ENCODE results near the gene TRABD2B.

Gene TRABD2B

DNA sequence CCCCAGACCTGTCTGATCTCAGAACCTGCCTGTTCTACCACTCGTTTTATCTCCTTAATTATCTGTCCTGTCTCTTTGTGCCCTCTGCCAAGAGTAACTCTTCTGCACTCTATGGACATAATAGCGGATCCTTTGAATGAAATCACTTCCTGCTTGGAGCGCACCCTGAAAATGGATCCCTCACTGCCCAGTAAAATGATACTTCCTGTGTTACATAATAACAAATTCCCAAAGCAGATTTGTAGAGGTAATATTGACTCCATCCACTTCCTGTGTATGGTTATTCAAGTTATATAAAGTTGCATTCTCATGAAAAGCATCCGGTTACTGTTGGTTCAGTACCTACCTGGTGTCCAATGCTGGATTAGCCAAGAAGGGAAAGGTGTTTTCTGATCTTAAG, 246.0 kb downstream of the TRABD2B start:
- DNase-seq: no peak

- DNase-seq: no peak
Measured at GRCh38 chr1:47745715-47746609, 251.2 kb downstream of the TRABD2B start.

- DNase-seq: no peak
Measured at GRCh38 chr1:47742890-47743760, 254.1 kb downstream of the TRABD2B start.

GRCh38 chr1:47738560-47739182, 258.5 kb downstream of the TRABD2B start:
- peak in 1 of 2 donors; percentile 9 for DNase-seq

- no peak for DNase-seq
Measured at GRCh38 chr1:47732489-47732888, 264.7 kb downstream of the TRABD2B start.

GRCh38 chr1:47731730-47732129, 265.5 kb downstream of the TRABD2B start:
- no peak for DNase-seq

DNA sequence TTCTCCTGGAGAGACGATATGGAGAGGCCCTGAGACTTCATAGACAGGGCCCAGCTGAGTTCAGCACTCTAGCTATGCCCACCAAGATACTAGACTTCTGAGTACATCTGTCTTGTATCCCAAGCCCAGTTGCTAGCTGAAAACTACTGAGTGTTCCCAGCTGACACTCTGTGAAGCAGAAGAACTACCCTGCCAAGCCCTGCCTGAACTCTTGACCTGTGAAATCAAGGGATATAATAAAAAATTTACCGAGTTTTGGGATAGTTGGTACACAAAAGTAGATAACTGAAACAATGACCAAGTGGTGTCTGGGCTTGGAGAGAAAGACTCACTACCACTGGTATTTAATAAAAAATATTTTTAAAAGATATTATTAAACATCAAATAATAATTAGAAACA, 267.5 kb downstream of the TRABD2B start:
- DNase-seq: no peak

DNA sequence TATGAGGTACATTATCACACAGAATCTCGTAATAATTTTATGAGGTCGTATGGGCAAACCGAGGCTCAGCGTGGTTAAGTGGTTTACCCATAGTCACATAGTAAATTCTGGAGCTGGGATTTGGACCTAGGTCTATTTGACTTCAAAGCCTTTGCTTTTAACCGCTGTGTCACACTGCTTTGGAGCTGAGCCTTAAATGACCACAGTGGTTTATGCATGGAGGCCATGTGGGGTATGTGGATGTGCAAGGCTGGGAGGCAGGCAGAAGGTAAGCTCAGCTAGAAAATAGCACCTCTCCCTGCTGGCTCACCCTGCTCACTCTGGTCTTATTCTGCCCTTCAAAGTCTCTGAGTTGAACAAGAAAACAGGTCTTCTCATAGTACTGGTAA, 269.5 kb downstream of the TRABD2B start:
- no peak for DNase-seq

- no peak for DNase-seq
Measured at GRCh38 chr1:47727051-47727696, 270.0 kb downstream of the TRABD2B start.

DNA sequence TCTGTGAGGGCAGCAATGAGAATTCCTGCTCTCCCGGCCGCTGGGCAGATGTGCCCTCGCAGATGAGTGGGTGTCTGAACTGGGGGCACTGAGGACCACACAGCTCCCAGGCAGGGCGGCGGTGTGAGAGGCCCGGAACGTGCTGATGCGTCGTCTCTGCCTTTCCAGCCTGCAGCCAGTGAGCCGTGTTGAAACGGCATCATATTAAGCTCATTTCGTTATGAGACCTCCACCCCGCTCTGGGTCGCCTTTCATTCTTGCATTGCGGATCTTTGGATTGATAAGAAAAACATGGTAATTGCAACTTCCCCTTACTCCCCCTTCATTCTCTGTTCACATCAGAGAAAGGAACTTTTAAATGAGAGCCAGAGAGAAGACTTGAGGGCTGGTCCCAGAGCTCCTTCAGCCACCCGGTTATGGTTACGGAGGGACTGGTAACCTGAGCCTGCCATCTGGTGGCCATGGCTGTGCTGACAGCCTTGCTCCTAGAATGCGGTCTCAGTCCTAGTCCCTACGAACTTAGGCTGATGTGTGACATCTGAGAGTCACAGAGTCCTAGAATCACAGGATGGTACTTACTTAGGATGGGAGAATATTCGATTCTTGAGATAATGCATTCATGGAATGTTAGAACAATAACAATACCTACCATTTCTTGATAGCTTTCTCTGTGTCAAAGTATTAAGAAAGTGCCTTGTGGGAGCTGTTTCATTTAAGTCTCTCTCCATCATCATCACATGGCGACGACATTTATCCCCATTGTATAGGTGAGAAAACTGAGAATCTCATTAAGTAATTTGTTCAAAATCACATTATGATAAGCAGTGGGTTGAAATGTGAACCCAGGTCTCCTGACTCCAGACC, 271.0 kb downstream of the TRABD2B start:
- peak; percentile 49 to 67 for DNase-seq

DNA sequence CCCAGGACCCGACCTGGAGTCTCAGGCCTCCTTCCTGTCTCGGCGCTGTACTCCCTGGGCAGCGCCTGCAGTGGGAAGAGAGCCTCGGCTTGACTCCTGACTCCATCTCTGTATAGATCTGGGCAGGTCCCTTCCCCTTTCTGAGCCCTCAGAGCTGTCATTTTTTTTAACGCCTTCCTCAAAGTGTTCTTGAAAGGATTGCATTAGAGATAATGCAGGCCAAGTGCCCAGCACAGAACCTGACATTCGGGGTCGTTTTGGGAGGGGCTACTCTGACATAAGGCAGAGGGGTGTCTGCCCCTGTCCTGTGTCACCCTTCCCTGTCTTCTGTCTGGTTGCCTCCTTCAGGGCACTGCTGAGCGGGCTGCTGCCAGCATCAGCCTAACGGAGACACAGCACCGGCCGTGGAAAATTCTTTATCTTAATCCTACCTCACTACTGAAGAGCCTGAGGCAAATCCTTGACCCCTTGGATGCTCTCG, 271.6 kb downstream of the TRABD2B start:
- no peak for DNase-seq

DNA sequence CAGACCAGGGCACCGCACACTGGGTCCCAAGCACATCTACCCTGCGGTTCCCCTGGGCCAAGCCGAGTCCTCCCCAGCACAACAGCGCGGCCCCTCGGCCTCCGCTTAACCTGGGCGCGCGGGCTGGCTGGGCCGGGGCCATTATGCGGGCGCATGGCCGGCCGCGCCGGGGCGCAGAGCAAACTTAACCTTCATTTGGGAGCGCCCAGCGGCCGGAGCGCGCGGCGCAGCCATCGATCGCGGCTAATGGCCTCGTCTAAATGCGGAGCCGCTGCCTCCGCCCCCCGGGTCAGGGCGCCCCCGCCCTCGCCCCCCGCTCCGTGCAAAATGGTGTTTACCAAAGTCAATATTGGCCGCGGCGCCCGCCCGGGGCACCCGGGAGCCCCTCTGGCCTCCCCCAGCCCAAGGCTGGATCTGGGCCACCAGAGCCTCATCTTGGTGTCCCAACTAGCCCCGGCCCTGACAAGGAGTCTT, 272.1 kb downstream of the TRABD2B start:
- DNase-seq: no peak

- DNase-seq: no peak
Measured at GRCh38 chr1:47724432-47724999, 272.7 kb downstream of the TRABD2B start.

DNA sequence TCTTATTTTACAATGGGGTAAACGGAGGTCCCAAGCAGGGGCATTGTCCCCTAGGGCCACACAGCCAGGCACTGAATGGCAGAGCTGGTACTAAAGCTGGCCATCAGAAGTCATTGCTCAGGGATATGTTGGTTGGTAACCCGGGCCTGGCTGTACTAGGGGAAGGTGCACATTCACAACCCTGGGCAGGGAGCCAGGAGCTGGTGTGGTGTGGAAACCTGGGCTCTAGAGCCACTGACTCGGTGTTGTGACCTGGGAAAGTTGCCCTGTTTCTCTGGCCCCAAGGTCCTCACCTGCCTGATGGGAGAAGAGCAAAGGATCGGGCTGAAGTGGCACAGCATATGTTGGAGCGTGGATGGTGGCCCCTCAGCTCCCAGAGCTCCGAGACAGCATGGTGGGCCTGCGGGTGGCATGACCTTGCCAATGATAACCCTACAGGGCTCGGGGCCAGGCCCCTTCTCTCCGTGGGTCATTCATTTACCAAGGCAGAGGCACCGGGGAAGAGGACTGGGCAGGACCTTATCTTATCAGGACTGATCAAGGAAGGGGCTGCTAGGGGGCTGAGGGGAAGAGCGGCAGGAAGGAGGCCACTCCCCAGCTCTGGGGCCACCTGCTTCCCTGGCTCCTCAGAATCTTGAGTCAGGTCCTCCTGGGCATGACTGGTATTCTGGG, 274.1 kb downstream of the TRABD2B start:
- no peak for DNase-seq

DNA sequence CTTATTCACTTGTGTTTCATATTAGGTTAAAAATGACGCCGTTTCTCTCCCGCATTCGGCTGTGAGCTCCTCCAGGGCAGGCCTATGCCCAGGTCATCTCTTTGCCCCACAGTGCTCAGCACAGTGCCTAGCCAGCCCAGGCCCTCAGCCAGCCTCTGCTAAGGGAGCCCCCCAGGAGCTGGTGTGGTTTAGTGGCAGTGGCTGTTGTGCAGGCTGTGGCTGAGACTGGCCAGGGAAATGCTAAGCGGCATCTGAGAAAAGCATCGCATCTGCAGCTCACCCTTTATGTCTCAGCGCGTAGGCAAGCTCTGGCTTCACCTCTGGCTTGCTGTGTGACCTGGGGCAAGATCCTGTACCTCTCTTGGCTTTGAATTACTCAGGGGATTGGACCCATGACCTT, 275.1 kb downstream of the TRABD2B start:
- DNase-seq: no peak

- DNase-seq: no peak
Measured at GRCh38 chr1:47720111-47720510, 277.1 kb downstream of the TRABD2B start.

DNA sequence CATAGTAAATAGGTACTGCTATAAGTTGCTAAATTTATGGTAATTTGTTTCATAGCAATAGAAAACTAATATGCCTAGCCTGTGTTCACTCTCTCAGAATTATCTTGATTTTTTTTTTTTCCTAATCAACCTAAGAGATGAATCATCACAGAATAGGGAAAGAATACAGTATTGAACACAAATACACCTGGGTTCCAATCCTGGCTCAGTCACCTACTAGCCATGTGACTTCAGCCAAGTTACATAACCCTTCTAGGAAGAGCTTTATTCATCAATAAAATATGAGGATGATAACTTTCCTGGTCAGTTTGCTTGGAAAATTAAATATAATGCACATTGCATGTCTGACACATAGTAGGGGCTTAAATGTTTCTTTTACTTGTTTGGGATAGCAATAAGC, 279.8 kb downstream of the TRABD2B start:
- DNase-seq: no peak

DNA sequence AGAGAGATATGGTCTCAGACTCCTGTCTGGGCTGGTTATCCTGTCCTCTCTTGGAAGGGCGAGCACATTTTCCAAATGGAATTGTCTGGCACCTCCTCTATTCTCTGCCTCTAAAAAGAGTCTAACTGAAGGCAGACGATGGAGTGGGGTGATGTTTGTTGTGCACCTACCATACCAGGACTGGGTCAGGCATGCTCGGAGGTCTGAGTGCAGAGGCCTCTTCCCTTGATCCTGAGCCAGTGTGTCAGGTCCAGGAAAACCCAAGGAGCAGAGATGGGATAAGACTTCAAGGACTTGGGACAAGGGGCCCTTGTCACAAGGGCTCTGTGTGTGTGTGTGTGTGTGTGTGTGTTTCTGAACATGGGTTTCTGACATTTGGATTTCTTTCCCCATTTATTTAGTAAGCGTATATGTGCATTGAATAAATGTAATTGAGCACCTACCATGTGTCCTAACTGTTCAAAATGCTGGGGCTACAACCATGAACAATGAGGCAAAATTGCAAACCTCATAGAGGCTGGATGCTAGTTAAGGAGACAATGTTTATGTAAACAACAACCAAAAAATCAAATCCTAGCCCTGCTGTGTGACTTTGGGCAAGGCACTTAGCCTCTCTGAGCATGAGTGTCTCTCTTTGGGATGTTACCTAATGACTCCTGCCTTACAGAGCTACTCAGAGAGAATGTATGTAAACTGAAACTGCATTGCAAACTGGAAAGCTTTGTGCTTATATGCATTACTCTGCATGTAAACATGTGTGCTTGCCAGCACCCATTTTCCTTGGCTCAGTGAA, 283.0 kb downstream of the TRABD2B start:
- DNase-seq: no peak

DNA sequence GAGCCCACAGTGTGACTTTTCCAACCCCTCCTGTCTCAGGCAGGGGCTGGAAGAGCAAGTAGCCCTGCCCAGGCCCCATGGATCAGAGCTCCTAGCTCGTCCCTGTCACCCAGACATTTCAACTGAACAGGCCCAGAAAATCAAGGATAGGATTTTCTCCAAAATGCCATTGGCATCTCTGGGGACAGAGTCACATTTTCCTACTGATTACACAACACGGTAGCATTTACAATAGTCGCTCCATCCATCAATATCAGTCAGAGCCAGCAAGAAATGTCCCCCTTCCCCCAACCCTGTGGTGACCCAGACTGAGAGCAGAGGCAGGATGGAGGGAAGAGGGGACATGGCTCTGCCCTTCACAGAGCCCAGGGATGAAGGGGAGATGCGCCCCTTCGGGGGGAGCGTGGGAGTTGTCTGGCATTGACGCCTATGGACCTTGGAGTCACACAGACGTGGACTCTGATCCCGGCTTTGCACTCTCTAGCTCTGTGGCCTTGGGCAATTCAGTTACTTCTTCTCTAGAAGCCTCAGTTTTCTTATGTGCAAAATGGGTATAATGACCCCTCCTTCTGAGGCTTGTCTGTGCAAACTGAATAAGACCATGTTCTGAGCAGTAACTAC, 283.7 kb downstream of the TRABD2B start:
- no peak for DNase-seq

Data from hippocampal formation (tissue), 2 donors.